Measurements from ENCODE around the gene SLC37A1.

SLC37A1 gene

DNA sequence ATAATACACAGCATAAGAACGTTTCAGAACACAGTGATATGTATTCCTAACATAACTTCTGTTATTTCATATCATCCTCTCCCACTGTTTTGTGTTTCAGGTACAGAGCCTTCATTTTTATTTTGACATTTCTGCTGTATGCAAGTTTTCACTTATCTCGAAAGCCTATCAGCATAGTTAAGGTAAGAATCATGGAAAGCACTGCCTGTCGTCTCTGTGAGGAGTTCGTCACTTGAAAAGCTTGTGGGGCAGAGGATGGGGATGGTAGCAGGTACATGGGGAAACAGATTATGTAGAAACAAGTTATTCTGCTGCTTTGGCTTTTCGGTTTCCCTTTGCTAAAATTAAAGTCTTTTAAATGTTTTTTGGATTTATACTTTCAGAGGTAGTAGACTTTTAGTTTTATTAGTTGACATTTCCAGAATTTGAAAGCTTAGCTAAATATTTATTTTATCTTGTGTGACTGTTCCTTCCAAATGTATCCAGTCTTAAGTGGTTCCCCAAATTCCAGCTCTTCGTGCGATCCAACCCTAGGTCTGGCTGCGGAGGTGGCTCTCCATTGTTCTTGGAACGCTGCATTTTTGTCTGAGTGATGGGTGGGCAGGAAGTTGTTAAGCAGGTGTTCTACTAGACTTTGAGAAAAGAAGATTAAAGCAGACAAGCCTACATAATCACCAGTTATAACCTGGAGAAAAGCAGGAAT lies 12.2 kb downstream of the SLC37A1 start:
- Histone ChIP-seq H2BK15ac (ENCODE audit: low read depth, poor library complexity, severe bottlenecking) (no peak overlapping the region), H4K91ac (ENCODE audit: low read length) (no peak overlapping the region), H2AK5ac (ENCODE audit: low read length, severe bottlenecking) (no peak overlapping the region), H2AFZ (ENCODE audit: low read depth, low read length) (no peak overlapping the region), H3K4me3 (ENCODE audit: insufficient read depth in 1 of 2, low read depth in 1 of 2, low read length in 2 of 2) (no peak overlapping the region), H3K4ac (ENCODE audit: low read depth in 1 of 2, low read length in 2 of 2) (no peak overlapping the region), H3K9me3 (ENCODE audit: control insufficient read depth, low read length) (no peaks in the 10 kb centered on the region), H3K4me2 (ENCODE audit: low read length, poor library complexity, severe bottlenecking) (no peak overlapping the region), H3K79me1 (replicated peaks; ENCODE audit: low read length, poor library complexity, severe bottlenecking) (peaks cover 28% of the 10 kb centered on the region), H4K8ac (ENCODE audit: low read length) (no peak overlapping the region), H3K27ac (ENCODE audit: low read length, poor library complexity, severe bottlenecking) (no peak overlapping the region), H2BK120ac (ENCODE audit: low read depth, low read length) (no peak overlapping the region), H3K27me3 (ENCODE audit: control insufficient read depth in 1 of 2, insufficient read depth in 1 of 2, low read length in 2 of 2) (no peaks in the 10 kb centered on the region), H3K4me1 (ENCODE audit: control insufficient read depth, insufficient read depth, low read depth, low read length) (peaks cover 28% of the 10 kb centered on the region), H3K18ac (ENCODE audit: low read depth in 1 of 2, low read length in 2 of 2) (no peak overlapping the region), H3K36me3 (ENCODE audit: control insufficient read depth in 1 of 2, insufficient read depth in 2 of 2, low read depth in 1 of 2, low read length in 2 of 2) (peaks cover 0 to 44% of the 10 kb centered on the region in 2 experiments), H2BK5ac (ENCODE audit: low read depth, low read length, poor library complexity, severe bottlenecking) (no peak overlapping the region), H3K9ac (ENCODE audit: low read length) (no peak overlapping the region), H3K14ac (ENCODE audit: low read length in 2 of 2) (no peak overlapping the region), H2BK12ac (ENCODE audit: low read length in 2 of 2) (no peak overlapping the region), H3K23ac (ENCODE audit: low read length in 2 of 2) (no peak overlapping the region)
- WGBS: 82% methylated on average over 8 of the region's 9 CpGs
- DNase-seq: no peak

DNA sequence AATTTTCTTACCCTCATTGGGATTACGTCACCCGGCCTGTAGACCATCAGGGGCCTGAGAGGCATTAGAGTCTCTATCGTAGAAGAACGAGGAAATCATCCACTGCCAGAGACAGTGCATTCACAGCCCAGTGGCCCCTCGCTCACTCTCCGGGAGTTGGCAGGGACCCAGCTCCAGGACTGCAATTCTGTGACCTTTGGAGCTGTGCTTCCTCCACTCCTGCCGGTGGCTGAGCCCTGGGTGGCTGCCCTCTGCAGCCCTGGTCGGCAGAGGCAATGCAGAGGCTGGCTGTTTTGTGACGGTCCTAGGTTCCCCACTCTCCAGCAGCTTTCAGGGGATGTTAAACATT lies 12.7 kb downstream of the SLC37A1 start:
- Histone ChIP-seq H3K9ac (ENCODE audit: low read length) (no peak overlapping the region), H2AFZ (ENCODE audit: low read depth, low read length) (no peak overlapping the region), H2BK120ac (ENCODE audit: low read depth, low read length) (no peak overlapping the region), H3K9me3 (ENCODE audit: control insufficient read depth, low read length) (no peaks in the 10 kb centered on the region), H3K79me1 (replicated peaks; ENCODE audit: low read length, poor library complexity, severe bottlenecking) (peaks cover 26% of the 10 kb centered on the region), H3K36me3 (ENCODE audit: control insufficient read depth in 1 of 2, insufficient read depth in 2 of 2, low read depth in 1 of 2, low read length in 2 of 2) (peaks cover 0 to 46% of the 10 kb centered on the region in 2 experiments), H2AK5ac (ENCODE audit: low read length, severe bottlenecking) (no peak overlapping the region), H2BK12ac (ENCODE audit: low read length in 2 of 2) (no peak overlapping the region), H3K4me3 (ENCODE audit: insufficient read depth in 1 of 2, low read depth in 1 of 2, low read length in 2 of 2) (no peak overlapping the region), H3K23ac (ENCODE audit: low read length in 2 of 2) (no peak overlapping the region), H2BK5ac (ENCODE audit: low read depth, low read length, poor library complexity, severe bottlenecking) (no peak overlapping the region), H3K18ac (ENCODE audit: low read depth in 1 of 2, low read length in 2 of 2) (no peak overlapping the region), H3K4ac (ENCODE audit: low read depth in 1 of 2, low read length in 2 of 2) (no peak overlapping the region), H3K27me3 (ENCODE audit: control insufficient read depth in 1 of 2, insufficient read depth in 1 of 2, low read length in 2 of 2) (no peaks in the 10 kb centered on the region), H3K27ac (ENCODE audit: low read length, poor library complexity, severe bottlenecking) (no peak overlapping the region), H3K4me2 (ENCODE audit: low read length, poor library complexity, severe bottlenecking) (no peak overlapping the region), H2BK15ac (ENCODE audit: low read depth, poor library complexity, severe bottlenecking) (no peak overlapping the region), H3K4me1 (ENCODE audit: control insufficient read depth, insufficient read depth, low read depth, low read length) (peaks cover 31% of the 10 kb centered on the region), H3K14ac (ENCODE audit: low read length in 2 of 2) (no peak overlapping the region), H4K8ac (ENCODE audit: low read length) (no peak overlapping the region), H4K91ac (ENCODE audit: low read length) (peak overlapping the region; percentile 18)
- WGBS: 87% methylated on average over 9 of the region's 9 CpGs
- no peak for DNase-seq

DNA sequence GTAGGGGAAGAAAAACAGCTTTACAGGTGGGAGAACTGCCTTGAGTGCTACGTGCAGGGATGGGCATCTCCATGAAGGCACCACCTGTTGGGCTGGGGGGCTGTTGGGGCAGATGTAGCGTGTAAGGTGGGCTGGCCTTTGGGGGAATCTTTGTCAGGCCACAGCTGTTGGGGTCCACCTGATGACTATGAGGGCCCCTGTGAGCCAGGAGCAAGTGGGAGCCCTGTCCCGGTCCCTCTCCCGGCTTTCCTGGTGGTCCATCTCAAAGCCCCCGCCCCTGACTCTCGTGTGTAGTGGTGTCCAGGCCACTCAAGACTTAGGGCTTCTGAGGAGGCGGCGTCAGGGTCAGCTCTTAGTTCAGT lies 13.5 kb downstream of the SLC37A1 start:
- peaks cover 29% of the 10 kb centered on the region for H3K4me1 ChIP-seq (ENCODE audit: control insufficient read depth, insufficient read depth, low read depth, low read length)
- H3K23ac ChIP-seq (ENCODE audit: low read length in 2 of 2): no peak overlapping the region
- DNase-seq: no peak
- H4K8ac ChIP-seq (ENCODE audit: low read length): no peak overlapping the region
- H3K4me2 ChIP-seq (ENCODE audit: low read length, poor library complexity, severe bottlenecking): no peak overlapping the region
- WGBS: 89% methylated on average over 8 of the region's 8 CpGs
- no peak overlapping the region for H2BK15ac ChIP-seq (ENCODE audit: low read depth, poor library complexity, severe bottlenecking)
- peaks cover 21% of the 10 kb centered on the region for H3K79me1 ChIP-seq (replicated peaks; ENCODE audit: low read length, poor library complexity, severe bottlenecking)
- H3K9ac ChIP-seq (ENCODE audit: low read length): no peak overlapping the region
- H4K91ac ChIP-seq (ENCODE audit: low read length): no peak overlapping the region
- H3K36me3 ChIP-seq (ENCODE audit: control insufficient read depth in 1 of 2, insufficient read depth in 2 of 2, low read depth in 1 of 2, low read length in 2 of 2): peaks cover 0 to 46% of the 10 kb centered on the region in 2 experiments
- H2AK5ac ChIP-seq (ENCODE audit: low read length, severe bottlenecking): peak overlapping the region; percentile 81
- no peak overlapping the region for H3K4ac ChIP-seq (ENCODE audit: low read depth in 1 of 2, low read length in 2 of 2)
- H2AFZ ChIP-seq (ENCODE audit: low read depth, low read length): no peak overlapping the region
- H3K9me3 ChIP-seq (ENCODE audit: control insufficient read depth, low read length): no peaks in the 10 kb centered on the region
- H3K27ac ChIP-seq (ENCODE audit: low read length, poor library complexity, severe bottlenecking): no peak overlapping the region
- no peak overlapping the region for H2BK5ac ChIP-seq (ENCODE audit: low read depth, low read length, poor library complexity, severe bottlenecking)
- H2BK12ac ChIP-seq (ENCODE audit: low read length in 2 of 2): no peak overlapping the region
- no peaks in the 10 kb centered on the region for H3K27me3 ChIP-seq (ENCODE audit: control insufficient read depth in 1 of 2, insufficient read depth in 1 of 2, low read length in 2 of 2)
- no peak overlapping the region for H3K4me3 ChIP-seq (ENCODE audit: insufficient read depth in 1 of 2, low read depth in 1 of 2, low read length in 2 of 2)
- H3K14ac ChIP-seq (ENCODE audit: low read length in 2 of 2): no peak overlapping the region
- H3K18ac ChIP-seq (ENCODE audit: low read depth in 1 of 2, low read length in 2 of 2): no peak overlapping the region
- no peak overlapping the region for H2BK120ac ChIP-seq (ENCODE audit: low read depth, low read length)

DNA sequence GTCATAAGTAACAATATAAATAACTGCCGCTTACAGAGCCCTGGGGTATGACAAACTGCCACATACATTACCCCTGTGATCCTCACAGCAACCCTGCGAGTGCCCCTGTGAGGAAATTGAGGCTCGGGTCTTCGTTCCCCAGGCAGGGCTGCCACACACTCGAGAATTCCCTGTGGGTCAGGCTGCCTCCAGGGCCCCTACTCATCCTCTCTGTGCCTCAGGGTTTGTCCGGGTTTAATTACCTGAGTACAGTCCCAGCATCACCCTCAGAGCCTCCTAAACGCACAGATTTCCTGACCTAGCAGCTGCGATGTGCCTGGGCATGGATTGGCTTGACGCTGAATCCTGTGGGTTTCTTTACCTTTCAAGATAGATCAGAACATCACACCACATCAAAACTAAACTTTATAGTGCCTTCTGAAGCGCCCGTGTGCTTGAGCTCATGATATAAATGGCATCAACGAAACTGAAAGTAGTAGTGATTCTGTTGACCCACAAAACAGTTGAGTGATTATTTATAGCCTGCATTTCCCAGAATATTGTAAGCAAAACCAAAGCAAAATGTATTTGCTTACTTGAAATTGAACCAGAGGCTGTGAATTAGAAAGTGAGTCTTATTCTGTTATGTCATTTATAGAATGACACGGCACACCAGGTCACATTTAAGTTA lies 14.0 kb downstream of the SLC37A1 start:
- Histone ChIP-seq H3K18ac (ENCODE audit: low read depth in 1 of 2, low read length in 2 of 2) (no peak overlapping the region), H3K4me3 (ENCODE audit: insufficient read depth in 1 of 2, low read depth in 1 of 2, low read length in 2 of 2) (no peak overlapping the region), H3K23ac (ENCODE audit: low read length in 2 of 2) (no peak overlapping the region), H3K4me1 (ENCODE audit: control insufficient read depth, insufficient read depth, low read depth, low read length) (peaks cover 29% of the 10 kb centered on the region), H3K4ac (ENCODE audit: low read depth in 1 of 2, low read length in 2 of 2) (no peak overlapping the region), H3K79me1 (replicated peaks; ENCODE audit: low read length, poor library complexity, severe bottlenecking) (peaks cover 26% of the 10 kb centered on the region), H2BK12ac (ENCODE audit: low read length in 2 of 2) (no peak overlapping the region), H2AFZ (ENCODE audit: low read depth, low read length) (no peak overlapping the region), H2AK5ac (ENCODE audit: low read length, severe bottlenecking) (peak overlapping the region; percentile 81), H3K36me3 (ENCODE audit: control insufficient read depth in 1 of 2, insufficient read depth in 2 of 2, low read depth in 1 of 2, low read length in 2 of 2) (peaks cover 0 to 45% of the 10 kb centered on the region in 2 experiments), H2BK5ac (ENCODE audit: low read depth, low read length, poor library complexity, severe bottlenecking) (no peak overlapping the region), H2BK120ac (ENCODE audit: low read depth, low read length) (no peak overlapping the region), H3K27ac (ENCODE audit: low read length, poor library complexity, severe bottlenecking) (no peak overlapping the region), H4K91ac (ENCODE audit: low read length) (no peak overlapping the region), H3K14ac (ENCODE audit: low read length in 2 of 2) (no peak overlapping the region), H3K9ac (ENCODE audit: low read length) (peak overlapping the region; percentile 38), H3K4me2 (ENCODE audit: low read length, poor library complexity, severe bottlenecking) (no peak overlapping the region), H2BK15ac (ENCODE audit: low read depth, poor library complexity, severe bottlenecking) (no peak overlapping the region), H4K8ac (ENCODE audit: low read length) (no peak overlapping the region), H3K9me3 (ENCODE audit: control insufficient read depth, low read length) (no peaks in the 10 kb centered on the region), H3K27me3 (ENCODE audit: control insufficient read depth in 1 of 2, insufficient read depth in 1 of 2, low read length in 2 of 2) (no peaks in the 10 kb centered on the region)
- 88% methylated on average over 13 of the region's 13 CpGs for WGBS
- peak; percentile 12 for DNase-seq
